Mucosa of rectum (tissue), 2 donors: ENCODE results near the gene TTLL5.

Experiments
- H3K27ac ChIP-seq, 2 donors: one replicate each; pipeline ENCODE4 v1.7.0; 2013; ENCODE audit warnings: inconsistent platforms in 2 of 2, low read depth in 2 of 2, low read length in 2 of 2
- H3K27me3 ChIP-seq, 2 donors: one replicate each; pipeline ENCODE4 v1.7.0; 2013; ENCODE audit warnings: low read length in 2 of 2; ENCODE audit not compliant: control insufficient read depth in 2 of 2, insufficient read depth in 2 of 2
- H3K36me3 ChIP-seq, 2 donors: one replicate each; pipeline ENCODE4 v1.7.0; 2013; ENCODE audit warnings: low read length in 2 of 2; ENCODE audit not compliant: control insufficient read depth in 2 of 2, insufficient read depth in 2 of 2
- H3K4me1 ChIP-seq, 2 donors: one replicate each; pipeline ENCODE4 v1.7.0; 2013; ENCODE audit warnings: low read length in 2 of 2, mild to moderate bottlenecking in 1 of 2; ENCODE audit not compliant: control insufficient read depth in 2 of 2, insufficient read depth in 2 of 2
- H3K4me3 ChIP-seq, 2 donors: one replicate each; pipeline ENCODE4 v1.7.0; 2013; ENCODE audit warnings: low read length in 2 of 2
- H3K9ac ChIP-seq, 2 donors: one replicate each; pipeline ENCODE4 v1.7.0; 2013; ENCODE audit warnings: low read length in 2 of 2, low read depth in 1 of 2, mild to moderate bottlenecking in 1 of 2
- H3K9me3 ChIP-seq, 2 donors: one replicate each; pipeline ENCODE4 v1.7.0; 2013; ENCODE audit warnings: low read length in 2 of 2; ENCODE audit not compliant: control insufficient read depth in 2 of 2
- donor health status: healthy.
- donor health status: Normal muscosa, but diverticular disease.

The TTLL5 gene

DNA sequence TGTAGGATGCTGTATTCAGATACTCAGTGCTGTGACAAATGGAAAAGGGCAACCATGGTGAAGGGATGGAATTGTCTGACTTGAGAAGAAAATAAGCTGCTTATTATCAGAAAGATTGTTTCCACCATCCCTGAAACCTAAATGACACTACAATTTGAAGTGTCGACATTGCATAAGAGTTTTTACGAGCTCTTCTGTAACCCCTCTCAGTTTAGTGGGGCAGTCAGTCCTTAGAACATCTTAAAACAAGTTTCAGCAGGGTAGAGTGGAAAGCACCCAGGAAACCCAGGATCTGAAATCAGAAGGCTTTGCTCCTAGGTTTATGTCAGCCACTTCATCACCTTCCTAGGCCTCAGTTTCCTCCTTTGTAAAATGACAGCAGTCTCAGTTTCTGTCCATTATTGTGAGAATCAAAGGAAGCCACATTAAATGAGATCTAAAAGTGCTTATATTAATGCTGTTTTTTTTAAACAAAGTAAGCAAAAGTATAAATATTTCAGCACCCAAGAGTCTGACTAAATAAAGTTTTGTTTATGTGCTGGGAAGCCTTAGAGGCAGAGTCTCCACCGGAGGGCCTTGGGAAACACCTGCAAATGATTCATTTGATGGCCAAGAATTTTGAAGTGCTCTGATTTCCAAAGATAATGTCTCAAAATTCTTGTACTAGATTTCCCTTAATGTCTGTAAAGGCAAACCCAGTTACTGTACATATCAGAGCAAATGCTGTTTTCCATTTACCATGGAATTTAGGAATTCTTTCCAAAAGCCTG, 326.3 kb downstream of the TTLL5 start:
- H3K4me1 ChIP-seq = peaks cover 13 to 15% of the 10 kb centered on the region in 2 donors
- no peak overlapping the region for H3K4me3 ChIP-seq
- peaks cover 7 to 11% of the 10 kb centered on the region in 2 donors for H3K36me3 ChIP-seq
- H3K27me3 ChIP-seq = no peaks in the 10 kb centered on the region
- no peak overlapping the region for H3K9ac ChIP-seq
- H3K27ac ChIP-seq = no peak overlapping the region
- H3K9me3 ChIP-seq = no peaks in the 10 kb centered on the region

DNA sequence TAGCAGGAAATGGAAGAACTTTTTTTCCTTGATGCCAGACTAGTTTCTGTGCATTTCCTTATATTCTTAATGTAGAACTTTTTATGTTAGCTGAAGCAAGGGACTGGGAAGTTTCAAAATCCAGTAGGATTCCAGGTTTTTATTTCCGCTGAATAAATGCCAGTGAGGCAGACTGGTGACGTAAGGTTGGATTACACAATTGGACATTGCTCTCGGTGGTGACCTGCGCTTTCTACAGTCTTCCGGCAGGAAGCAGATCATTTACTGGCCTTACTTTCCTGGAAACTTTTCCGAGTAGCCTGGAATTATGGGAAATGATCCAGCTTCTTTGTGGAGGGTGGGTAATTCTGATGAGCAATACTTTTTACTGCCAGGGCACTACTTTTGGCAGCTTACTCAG, 328.1 kb downstream of the TTLL5 start:
- peaks cover 11% of the 10 kb centered on the region in 2 donors for H3K36me3 ChIP-seq
- peaks cover 8 to 14% of the 10 kb centered on the region in 2 donors for H3K4me1 ChIP-seq
- no peak overlapping the region for H3K27ac ChIP-seq

DNA sequence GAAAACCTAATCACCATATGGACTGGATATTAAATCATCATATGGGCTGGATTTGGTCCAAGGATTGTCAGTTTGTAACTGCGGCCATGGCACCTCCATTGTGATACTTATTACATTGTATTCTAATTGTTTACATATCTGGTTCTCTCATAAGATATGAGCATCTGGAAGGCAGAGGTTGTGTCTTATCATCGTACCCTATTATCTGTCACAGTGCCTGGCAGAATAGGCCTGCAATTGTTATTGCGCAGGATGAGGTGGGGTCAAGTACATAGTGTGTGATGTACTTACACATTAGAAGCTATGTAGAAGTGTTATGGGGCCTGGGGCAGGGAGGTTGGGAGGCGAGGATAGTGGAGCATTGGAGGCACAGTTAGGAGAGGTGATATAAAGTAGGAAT, 329.3 kb downstream of the TTLL5 start:
- no peaks in the 10 kb centered on the region for H3K27me3 ChIP-seq
- H3K9me3 ChIP-seq = no peaks in the 10 kb centered on the region
- no peak overlapping the region for H3K27ac ChIP-seq
- peaks cover 7 to 13% of the 10 kb centered on the region in 2 donors for H3K4me1 ChIP-seq
- H3K4me3 ChIP-seq = no peak overlapping the region
- no peak overlapping the region for H3K9ac ChIP-seq
- peaks cover 11 to 12% of the 10 kb centered on the region in 2 donors for H3K36me3 ChIP-seq

More for the DNA sequence above, 328.1 kb downstream of the TTLL5 start:
- Histone ChIP-seq H3K4me3 (no peak overlapping the region), H3K27me3 (no peaks in the 10 kb centered on the region), H3K9ac (no peak overlapping the region), H3K9me3 (no peaks in the 10 kb centered on the region)

DNA sequence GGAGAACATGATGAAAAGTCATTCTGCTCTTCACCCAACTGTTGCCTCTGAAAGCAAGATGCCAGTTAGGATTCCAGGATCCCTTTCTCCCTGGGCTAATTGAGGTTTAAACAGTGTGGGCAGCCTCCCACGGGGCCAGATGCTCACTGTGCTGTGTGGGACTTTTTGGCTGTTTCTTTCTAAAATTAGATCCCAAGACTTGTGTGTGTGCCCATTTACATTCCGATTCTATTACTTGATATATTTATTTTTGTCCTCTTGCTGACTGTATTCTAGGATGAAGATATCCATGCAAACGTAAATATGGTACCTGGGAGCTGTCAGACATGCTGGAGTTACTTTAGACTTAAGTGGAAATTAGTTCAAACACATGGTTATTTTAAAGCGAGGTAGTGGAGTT, 330.7 kb downstream of the TTLL5 start:
- no peak overlapping the region for H3K4me3 ChIP-seq
- H3K36me3 ChIP-seq = peaks cover 11 to 22% of the 10 kb centered on the region in 2 donors
- no peak overlapping the region for H3K27ac ChIP-seq
- no peaks in the 10 kb centered on the region for H3K27me3 ChIP-seq
- peaks cover under 1 to 2% of the 10 kb centered on the region in 2 donors for H3K4me1 ChIP-seq
- no peak overlapping the region for H3K9ac ChIP-seq
- no peaks in the 10 kb centered on the region for H3K9me3 ChIP-seq

DNA sequence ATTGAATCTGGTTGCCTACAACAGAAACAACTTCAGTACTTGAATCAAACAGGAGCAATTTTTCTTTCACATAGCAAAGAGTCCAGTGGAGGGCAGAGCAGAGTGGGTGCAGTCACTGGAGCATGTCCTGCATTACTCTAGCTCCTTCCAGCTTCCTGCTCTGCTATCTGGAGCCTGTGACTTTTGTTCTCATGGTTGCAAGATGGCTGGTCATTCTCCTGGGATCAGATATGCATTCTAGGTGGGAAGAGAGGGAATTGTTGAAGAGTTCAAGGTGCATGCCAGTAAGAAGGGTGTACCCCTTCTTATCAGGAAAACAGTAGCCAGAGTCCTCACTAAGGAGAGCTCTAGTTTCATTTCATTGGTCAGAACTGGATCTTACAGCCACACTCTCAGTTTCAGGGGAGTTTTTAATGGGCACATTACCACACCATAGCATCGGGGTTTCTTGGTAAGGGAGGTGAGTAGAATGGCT, 332.6 kb downstream of the TTLL5 start:
- peaks cover 17 to 34% of the 10 kb centered on the region in 2 donors for H3K36me3 ChIP-seq
- no peaks in the 10 kb centered on the region for H3K9me3 ChIP-seq
- H3K9ac ChIP-seq = no peak overlapping the region
- no peak overlapping the region for H3K4me3 ChIP-seq
- H3K27ac ChIP-seq = peak overlapping the region in 1 of 2 donors; percentile 18
- no peaks in the 10 kb centered on the region for H3K27me3 ChIP-seq
- peaks cover 0 to 2% of the 10 kb centered on the region in 2 donors for H3K4me1 ChIP-seq

DNA sequence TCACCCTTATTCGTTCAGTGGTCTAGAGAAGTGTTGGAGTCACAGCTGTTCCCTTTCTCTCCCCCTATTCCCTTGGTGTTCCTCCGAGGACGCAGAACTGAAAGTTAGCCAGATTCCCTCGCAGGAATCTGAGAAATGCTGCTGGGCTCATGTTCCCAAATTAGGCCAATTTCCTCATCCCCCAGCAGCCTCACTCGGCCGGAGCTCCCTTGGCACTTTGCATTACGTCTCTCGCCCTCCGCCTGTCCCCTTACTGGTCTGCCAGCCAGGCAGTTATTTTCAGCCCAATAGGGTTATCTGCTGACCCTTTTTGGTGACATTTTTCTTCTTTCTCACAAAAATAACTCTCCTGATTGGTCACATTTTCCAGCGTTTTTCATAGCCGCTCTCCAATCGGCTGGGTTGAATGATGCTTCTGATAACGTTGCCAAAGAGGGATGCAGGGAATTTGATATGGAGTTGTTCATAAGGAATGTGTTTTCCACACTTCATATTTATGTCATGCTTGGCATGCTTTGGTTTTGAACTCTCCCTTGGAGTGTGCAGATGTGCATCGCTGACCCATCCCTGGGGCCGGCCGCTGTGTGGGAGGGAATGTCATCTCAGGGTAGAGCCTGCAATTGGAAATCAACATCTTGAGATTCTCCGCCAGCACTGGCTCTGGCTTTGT, 334.5 kb downstream of the TTLL5 start:
- H3K4me3 ChIP-seq = no peak overlapping the region
- H3K9ac ChIP-seq = no peak overlapping the region
- peak overlapping the region; percentile 18 to 64 for H3K27ac ChIP-seq
- H3K36me3 ChIP-seq = peaks cover 17 to 37% of the 10 kb centered on the region in 2 donors
- no peaks in the 10 kb centered on the region for H3K27me3 ChIP-seq
- H3K4me1 ChIP-seq = peaks cover 0 to 2% of the 10 kb centered on the region in 2 donors
- H3K9me3 ChIP-seq = no peaks in the 10 kb centered on the region

DNA sequence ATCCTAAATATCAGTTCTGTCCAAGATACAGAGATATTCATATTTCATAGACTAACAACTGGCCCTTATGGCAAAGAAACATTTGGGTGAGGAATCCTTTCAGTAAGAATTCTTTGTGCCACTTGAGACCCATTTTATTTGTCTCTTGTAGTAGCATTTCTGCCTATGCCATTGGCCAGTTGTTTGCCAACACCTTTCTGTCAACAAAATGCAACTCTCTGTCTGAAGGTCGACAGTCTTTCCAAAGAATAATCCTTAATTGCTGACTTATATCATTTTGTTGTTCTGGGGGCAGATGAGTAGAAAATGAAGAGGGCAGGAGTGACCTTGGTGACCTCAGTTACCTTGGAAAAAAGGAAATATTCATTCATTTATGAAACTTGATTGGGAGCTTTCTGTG, 335.4 kb downstream of the TTLL5 start:
- Histone ChIP-seq H3K9ac (no peak overlapping the region), H3K4me1 (peaks cover 0 to 2% of the 10 kb centered on the region in 2 donors), H3K27me3 (no peaks in the 10 kb centered on the region), H3K36me3 (peaks cover 26 to 33% of the 10 kb centered on the region in 2 donors), H3K27ac (no peak overlapping the region), H3K9me3 (no peaks in the 10 kb centered on the region), H3K4me3 (no peak overlapping the region)

DNA sequence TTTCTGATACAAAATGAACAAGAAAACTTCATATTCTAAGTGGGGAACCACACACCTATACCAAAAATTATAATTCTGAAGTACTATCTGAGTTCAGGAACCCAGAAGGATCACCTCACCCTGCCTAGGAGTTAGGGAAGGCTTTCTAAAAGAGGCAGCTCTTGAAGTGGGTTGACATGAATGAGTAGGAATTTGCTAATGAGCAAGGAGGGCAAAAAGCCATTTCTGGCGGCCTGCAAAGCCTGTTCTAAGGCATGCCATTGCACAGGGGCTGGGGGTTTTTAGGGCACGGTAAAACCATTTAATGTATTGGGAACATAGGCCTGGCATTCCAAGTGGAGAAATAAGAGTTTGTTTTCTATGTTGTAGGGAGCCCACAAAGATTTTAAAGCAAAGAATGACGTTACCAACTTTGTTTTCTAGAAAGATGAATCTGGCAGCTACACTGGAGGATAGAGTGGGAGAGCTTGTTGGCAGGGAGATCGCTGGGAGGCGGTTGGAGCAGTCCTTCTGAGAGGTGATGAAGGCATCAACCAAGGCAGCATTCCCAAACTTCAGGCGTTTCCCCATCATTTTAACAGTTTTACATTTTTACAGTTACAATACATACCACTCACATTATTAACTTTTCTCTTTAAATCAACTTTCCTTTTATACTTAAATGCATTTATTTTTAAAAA, 338.6 kb downstream of the TTLL5 start:
- Histone ChIP-seq H3K27me3 (no peaks in the 10 kb centered on the region), H3K27ac (no peak overlapping the region), H3K4me3 (no peak overlapping the region), H3K36me3 (peaks cover 30 to 37% of the 10 kb centered on the region in 2 donors), H3K4me1 (no peaks in the 10 kb centered on the region), H3K9me3 (no peaks in the 10 kb centered on the region), H3K9ac (no peak overlapping the region)

DNA sequence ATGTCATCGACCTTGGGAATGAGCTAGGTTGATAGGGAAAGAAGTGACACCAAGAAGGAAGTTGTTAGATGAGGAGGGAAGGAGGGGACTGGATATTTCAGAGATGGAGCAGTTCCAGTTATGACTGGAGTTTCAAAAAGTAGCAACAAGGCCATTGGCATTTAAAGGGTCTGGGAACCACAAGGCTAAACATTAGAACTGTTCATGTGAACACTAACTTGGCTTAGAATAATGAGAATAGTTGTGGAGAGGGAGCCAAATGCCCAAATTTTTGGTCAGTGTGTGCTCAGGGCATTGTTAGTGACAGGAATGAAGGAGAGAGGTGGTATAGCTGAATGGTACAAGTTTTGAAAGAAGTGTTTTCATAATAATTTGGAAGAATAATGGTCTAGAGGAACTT, 341.3 kb downstream of the TTLL5 start:
- no peak overlapping the region for H3K4me3 ChIP-seq
- H3K36me3 ChIP-seq = peaks cover 34 to 46% of the 10 kb centered on the region in 2 donors
- H3K9ac ChIP-seq = no peak overlapping the region
- no peaks in the 10 kb centered on the region for H3K27me3 ChIP-seq
- H3K4me1 ChIP-seq = no peaks in the 10 kb centered on the region
- H3K9me3 ChIP-seq = no peaks in the 10 kb centered on the region
- H3K27ac ChIP-seq = no peak overlapping the region
